NCI-H446 (cell line): ENCODE data around the gene A1BG.
"Not testable (repeated sequence)": the region's sequence is repeated elsewhere in the genome, so short reads cannot be mapped to it uniquely, and the experiment has no call there.

ENCODE experiments used
- DNase-seq, 2 experiments: peaks; one replicate each; lab custom pipeline; 2025; lab: John Stamatoyannopoulos, UW

Gene A1BG

DNA sequence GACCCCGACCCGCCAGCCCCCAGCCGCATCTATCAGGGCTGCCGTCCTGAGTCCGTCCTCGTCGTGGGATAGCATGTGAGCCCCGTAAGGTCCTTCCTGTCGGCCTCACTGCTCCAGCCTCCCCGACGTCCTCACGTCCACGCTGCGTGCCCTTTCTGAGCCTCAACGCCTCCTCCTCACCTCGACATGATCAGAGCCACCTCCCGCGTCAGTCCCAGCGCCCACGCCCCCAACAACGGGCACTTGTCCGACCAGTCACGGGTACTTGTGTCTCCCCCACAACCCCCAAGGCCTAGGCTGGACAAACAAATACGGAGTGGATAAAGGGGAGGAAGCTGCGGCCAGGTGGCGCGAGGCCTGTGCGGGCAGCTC is 8.6 kb upstream of the A1BG start:
- DNase-seq, result peak; percentile 6 to 60

DNA sequence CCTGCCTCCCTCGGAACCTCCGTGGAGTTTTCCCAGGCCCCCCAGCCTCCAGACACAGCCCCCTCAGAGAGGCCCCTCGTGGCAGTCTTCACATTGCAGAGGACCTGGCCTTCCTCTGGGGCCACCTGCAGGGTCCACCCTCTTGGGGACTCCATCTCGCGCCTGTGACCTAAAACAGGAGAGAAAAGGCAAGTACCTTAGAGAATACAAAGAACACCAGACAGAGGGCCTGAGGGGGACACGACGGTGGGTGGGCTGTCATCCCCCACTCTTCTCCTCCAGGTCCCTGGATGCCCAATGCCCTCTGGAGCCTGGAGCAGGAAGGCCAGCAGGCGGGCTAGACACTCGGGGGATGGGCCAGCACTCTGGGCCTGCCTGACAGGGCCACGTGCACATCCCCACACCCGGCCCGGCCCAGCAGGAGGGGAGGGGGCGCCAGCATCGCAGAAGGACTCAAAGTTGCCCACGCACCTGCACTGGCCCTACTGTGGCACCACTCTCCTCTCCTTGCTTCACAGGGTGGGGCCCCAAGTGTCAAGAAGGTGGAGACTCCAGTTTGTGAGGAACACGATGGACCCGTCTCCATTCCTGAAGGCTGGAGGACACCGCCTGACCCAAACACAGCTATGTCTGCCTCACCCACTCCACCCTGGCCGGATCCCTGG is 4.3 kb upstream of the A1BG start:
- DNase-seq, result no peak

DNA sequence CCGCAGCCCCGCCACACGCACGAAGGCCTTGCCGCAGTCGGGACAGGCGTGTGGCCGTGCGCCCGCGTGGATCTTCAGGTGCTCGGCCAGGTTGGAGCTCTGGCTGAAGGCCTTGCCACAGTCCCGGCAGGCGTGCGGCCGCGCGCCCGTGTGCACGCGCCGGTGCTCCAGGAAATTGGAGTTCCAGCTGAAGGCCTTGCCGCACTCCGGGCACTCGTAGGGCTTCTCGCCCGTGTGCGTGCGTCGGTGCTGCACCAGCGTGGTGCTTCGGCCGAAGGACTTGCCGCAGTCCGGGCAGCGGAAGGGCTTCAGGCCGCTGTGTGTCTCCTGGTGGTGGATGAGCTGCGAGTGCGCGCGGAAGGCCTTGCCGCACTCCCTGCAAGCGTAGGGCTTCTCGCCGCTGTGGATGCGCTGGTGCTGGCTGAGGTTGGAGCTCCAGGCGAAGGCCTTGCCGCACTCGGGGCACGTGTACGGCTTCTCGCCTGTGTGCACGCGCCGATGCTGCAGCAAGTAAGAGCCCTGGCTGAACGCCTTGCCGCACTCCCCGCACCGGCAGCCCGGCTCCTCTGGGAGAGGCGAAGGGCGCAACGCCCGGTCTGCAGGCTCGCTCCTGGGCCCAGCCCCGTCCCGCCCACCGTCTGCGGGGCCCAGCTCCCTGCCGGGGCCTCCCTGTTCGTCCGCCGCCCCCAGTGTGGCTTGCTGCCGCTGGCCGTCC is 3.6 kb upstream of the A1BG start:
- no peak for DNase-seq

DNA sequence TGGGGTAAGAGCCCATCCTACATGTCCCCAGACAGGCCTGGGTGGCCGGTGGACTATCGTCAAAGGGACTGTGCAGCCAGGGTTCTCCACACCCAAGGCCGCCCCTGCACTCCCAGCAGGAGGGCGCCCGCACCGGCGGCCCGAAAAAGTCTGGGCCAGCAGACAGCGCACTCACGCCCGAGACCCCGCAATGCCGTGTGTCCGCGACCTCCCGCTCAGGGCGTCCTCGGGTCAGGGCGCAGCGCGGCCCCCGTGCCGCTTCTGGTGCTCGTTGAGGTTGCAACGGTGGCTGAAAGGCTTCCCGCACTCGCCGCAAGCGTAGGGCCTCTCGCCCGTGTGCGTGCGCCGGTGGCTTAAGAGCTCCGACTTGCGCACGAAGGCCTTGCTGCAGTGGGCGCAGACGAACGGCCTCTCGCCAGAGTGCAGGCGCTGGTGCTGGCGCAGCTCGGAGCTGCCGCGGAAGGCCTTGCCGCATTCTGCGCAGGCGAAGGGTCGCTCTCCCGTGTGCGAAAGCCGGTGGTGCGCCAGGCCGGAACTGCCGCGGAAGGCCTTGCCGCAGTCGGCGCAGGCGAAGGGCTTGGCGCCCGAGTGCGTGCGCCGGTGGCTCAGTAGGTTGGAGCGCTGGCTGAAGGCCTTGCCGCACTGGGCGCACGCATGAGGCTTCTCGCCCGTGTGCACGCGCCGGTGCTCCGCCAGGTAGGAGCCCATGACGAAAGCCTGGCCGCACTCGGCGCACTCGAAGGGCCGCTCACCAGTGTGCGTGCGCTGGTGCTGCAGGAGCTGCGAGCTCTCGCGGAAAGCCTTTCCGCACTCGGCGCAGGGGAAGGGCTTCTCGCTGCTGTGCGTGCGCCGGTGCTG is 2.8 kb upstream of the A1BG start:
- no peak for DNase-seq

DNA sequence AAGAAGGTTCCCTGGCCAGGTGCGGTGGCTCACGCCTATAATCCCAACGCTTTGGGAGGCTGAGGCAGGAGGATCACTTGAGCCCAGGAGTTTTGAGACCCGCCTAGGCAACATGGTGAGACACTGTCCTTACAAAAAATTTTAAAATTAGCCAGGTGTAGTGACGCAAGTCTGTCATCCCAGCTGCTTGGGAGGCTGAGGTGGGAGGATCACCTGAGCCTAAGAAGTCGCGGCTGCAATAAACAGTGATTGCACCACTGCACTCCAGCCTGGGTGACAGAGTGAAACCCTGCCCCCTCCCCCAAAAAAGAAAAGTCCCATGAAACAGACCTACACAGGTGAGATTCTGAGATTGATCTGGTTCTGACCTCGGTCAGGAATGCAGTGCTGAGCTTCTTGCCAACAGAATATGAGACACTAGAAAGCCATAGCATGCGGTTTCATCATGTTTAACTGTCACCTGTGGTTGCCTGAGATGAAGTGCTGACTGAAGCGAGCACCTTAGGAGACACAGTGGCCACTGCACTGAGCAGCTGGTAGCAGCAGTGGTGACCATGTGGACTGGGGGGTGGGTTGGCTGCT is 2.0 kb upstream of the A1BG start:
- no peak for DNase-seq

DNA sequence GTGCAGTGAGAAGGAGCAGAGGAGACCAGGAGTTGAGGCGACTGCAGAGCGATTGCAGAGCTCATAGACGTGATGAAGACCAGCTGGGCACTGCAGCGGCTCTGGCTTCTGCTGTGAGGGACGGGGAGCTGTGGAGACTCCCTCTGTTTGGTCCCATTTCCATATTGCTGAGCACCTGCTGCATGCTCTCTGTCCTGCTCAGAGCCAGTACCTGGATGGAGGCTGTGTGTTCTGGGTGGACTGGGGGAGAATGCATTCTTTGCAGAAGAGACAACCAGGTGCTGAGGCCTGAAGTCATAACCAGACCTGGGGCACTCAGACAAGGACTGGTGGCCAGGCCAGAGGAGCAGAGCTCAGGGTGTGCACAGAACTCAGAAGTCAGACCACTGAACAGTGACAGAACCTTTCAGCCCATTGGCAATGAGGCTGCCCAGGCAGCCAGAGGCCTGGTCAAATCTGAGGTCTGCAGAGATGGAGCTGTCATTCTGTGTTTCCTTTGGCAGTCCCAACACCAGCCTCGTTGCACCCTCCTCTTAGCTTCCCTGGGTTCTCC is 1.3 kb upstream of the A1BG start:
- DNase-seq, result no peak

DNA sequence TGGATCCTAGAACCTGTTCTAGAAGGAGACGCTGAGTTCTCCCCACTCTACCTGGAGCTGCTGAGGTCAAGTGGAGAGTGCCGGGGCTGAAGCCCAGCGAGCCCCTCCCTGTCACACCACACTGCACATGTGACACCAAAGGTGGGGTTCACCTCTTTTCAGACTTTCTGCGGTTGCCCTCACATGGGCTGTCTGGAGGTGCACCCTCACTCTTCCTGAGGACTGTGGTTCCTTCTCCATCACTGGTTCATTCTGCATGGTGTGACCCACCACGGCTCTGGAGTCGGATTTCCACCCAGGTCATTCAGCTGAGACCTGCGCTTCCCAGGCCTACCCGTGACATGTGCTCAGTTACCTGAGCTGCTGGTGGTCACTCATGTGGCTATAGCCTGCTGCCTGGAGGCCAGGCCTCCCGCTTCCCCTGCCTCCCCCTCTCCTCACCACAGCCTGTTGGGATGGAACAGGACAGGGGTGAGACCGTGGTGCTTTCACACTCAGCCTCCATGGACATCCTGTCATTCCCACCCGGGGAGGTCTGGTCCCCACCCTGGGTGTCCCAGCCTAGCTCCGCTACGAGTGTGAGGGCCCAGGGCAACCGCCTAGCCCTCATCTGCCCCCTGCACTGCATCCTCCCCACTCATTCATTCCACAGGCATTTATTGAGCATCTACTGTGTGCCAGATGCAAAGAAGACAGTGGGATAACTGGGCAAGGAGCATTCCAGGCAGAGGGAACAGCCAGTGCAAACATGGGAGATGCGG is 605 bp upstream of the A1BG start:
- DNase-seq, result no peak

DNA sequence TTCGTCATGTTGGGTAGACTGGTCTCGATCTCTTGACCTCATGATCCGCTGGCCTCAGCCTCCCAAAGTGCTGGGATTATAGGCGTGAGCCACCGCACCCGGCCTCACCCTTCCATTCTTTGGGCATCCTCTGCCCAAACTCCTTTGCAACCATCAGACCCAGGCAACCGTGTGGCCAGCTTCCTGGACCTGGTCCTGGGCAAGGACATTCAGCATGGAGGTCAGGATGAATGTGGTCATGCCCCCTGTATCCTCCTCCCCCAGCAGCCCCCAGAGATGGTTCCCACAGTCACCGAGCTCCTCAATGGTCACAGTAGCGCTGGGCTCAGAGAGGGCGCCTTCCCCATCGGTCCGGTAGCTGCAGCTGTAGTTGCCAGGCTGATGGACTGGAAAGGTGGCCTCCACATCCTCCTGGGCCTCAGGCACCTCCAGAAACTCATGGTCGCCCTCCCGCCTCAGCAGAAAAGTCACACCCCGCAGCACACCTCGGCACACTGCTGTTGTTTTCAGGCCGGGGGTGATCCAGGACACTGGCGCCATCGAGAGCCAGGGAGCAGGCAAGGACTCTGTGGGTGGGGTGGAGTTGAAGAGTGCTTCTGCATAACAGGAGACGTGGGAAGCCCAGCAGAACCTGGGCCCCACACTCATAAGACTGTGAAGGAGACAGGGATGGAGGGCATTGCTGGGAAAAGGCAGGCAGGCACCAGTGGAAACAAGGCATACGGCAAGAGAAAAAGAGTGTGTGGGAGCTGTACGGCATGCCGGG is 1.1 kb downstream of the A1BG start:
- no peak for DNase-seq

DNA sequence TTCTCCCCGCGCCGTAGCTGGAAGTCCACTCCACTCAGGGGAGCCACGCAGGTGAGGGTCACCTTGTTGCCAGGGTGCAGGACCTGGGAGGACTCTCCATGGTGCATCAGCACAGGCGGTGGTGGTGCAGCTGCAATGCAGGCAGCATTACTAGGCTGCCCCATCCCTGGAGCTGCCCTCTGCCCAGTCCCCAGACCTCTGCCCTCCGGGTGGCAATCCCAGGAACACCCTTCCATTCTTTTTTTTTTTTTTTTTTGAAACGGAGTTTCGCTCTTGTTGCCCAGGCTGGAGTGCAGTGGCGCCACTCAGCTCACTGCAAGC is 1.8 kb downstream of the A1BG start:
- DNase-seq, result no peak

DNA sequence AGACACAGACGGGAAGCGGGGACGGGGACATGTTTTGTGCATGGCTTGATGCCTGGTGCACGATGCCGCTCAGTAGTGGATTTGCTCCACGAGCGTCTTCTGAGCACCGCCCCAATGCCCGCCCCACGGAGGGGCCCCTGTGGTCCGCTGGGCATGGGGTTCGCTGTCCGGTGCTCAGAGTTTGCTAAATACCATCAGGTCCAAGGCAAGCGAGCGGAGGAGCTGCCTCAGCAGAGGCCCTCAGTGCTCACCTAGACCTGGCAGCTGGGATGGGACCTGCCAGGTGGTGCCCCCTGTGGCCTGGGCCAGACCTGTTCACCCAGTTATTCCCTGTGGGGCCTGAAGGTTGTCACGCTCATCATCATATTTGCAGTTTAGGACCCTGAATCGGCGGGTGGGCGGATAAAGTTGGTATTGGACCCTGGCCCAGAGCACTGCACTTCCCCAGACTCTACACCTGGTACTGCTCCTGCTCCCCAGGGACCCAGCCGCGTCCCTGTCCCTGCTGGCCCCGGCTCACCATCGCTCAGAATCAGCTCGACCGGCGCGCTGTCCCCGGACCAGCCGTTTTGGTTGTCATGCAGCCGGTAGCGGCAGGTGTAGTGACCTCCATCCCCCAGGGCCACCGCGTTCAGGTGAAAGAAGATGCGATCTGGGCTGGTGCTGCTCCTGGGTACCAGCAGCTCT is 2.3 kb downstream of the A1BG start:
- DNase-seq, result no peak

DNA sequence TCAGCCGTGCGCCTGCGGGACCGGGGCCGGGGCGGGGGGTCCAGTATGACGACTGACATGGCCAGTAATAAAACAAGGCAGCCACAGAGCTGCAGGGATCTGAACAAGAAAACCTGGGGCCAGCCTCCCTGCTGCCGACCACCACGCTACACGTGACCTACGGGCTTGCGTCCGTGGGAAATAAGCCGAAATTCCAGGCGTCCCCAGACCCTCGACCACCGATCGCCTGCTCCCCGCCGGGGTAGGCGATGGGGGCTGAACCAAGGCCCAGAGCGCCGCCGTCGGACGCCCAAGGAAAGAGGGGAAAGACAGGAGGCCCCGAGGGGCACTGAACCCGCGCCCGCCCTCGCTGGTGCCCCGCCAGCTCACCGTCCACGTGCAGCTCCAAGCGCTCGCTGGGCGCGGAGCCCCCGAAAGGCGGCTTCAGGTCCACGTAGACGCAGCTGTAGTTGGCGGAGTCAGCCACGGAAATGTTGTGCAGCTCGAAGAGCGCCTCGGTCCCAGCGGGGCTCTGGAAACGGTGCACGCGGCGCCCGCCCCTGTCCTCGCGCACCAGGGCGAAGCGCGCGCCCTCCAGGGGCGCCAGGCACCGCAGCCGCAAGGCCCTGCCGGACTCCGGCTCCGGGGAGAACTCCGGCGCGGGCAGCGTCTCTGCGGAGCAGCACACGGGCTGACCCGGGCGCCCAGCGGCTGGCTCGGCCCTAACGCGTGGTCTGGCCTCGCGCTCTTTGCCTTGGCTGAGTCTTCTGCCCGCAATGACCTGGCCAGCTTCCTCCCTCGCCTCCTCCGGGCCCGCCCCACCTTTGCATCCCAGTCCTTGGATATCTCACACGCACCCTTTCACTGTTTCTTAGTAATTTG is 3.1 kb downstream of the A1BG start:
- no peak for DNase-seq

DNA sequence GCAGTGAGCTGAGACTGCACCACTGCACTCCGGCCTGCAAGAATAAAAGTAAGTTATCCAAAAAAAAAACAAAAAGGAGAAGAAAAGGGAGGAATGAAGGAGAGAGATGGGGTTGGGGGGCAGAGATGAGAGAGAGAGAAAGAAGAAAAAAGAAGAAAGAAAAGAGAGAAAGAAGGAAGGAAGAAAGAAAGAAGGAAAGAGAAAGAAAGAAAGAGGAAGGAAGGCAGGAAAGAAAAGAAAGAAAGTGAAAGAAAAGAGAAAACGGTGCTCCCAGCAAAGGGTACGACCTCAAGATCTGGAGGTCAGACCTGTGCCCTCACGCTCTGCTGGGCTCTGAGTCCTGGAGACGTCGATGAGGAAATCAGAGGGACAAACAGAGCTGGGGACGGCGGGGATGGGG is 3.7 kb downstream of the A1BG start:
- no peak for DNase-seq

DNA sequence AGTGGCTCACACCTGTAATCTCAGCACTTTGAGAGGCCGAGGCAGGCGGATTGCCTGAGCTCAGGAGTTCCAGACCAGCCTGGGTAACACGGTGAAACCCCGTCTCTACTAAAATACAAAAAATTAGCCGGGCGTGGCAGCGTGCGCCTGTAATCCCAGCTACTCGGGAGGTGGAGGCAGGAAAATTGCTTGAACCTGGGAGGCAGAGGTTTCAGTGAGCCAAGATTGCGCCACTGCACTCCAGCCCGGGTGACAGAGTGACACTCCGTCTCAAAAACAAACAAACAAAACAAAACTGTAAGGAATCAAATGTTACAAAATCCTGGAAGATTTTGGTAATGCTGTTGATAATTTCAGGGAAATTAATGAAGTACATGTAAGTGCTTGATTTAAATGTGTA is 5.2 kb downstream of the A1BG start:
- not testable (repeated sequence) for DNase-seq

DNA sequence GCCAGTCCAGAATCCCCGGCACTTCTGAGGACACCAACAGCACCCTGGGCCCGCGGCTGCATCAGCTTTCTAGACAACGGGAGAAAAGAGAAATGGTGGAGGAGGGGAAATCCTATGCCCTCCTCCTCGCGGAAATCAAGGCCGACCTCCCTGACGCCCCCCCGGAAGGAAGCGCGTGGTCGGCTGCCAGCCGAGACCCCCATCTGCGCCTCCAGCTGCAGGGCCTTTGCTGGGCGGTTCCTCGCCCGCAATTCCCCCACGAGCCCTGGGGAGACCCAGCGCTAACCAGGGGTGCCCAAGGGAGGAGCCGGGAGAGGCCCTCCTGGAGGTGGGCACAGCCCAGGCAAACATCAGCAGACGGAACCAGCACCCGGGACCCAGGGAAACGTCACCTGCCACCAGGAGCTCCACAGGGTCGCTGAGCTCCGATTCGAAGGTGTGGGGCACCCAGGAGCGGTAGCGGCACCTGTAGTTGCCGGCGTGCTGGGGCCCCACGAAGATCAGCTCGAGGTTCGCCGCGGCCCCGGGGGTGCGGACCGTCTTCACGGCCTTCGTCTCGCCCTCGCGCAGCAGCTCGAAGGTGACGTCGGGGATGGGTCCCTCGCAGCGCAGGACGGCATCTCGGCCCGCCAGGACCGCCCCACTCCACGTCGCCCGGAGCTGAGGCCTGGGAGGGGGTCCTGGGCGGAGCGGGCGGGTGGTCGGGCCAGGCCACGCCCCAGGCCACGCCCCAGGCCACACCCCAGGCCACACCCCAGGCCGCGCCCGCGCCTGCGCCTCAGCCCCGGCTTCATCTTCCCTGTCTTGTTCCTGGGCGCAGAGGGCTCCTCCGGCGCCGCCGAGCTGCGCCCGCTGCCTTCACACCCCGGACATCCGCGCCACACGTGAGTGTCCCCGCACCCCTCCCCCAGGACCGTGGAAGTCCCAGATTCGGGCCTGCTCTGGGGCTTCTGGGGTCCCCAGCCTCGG is 6.0 kb downstream of the A1BG start:
- peak; percentile 51 to 85 for DNase-seq

DNA sequence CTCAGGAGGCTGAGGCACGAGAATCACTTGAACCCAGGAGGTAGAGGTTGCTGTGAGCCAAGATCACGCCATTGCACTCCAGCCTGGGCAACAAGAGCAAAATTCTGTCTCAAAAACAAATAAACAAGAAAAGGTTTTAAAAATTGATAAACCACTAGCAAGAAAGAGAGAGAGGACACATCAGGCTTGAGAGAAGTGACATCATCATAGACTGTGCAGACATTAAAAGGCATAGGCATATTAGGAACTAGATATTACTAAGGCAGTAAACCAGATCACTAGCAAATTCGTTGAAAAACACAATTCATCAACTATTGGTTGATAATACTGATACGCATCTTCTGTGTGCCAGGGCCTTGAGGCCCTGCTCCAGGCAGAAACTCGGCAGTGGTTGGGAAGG is 7.7 kb downstream of the A1BG start:
- no peak for DNase-seq

DNA sequence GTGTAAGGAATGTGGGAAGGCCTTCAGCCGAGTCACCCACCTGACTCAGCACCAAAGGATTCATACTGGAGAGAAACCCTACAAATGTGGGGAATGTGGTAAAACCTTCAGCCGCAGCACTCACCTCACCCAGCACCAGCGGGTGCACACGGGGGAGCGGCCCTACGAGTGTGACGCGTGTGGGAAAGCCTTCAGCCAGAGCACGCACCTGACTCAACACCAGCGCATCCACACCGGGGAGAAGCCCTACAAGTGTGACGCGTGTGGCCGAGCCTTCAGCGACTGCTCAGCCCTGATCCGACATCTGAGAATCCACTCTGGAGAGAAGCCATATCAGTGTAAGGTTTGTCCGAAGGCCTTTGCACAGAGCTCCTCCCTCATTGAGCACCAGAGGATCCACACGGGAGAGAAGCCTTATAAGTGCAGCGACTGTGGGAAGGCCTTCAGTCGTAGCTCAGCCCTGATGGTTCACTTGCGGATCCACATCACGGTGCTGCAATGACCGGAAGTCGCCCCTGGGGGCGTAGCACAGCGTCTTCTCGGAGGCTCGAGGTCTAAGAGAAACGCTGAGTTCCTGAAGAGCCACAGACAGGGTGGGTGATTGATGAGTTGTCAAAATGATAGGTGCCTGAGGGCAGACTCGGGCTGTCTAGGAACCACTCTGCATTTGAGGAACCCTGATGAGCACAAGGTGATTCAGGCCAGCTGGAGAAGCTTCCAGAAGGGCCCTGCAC is 14.3 kb downstream of the A1BG start:
- no peak for DNase-seq

DNA sequence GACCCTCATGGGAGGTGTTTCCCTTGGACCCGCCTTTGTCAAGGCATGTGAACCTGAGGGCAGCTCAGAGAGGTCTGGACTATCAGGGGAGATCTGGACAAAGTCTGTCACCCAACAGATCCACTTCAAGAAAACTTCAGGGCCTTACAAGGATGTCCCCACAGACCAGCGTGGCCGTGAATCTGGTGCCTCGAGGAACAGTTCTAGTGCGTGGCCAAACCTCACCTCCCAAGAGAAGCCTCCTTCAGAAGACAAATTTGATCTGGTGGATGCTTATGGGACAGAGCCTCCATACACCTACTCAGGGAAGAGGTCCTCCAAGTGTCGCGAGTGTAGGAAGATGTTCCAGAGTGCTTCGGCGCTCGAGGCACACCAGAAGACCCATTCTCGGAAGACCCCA is 15.0 kb downstream of the A1BG start:
- no peak for DNase-seq

DNA sequence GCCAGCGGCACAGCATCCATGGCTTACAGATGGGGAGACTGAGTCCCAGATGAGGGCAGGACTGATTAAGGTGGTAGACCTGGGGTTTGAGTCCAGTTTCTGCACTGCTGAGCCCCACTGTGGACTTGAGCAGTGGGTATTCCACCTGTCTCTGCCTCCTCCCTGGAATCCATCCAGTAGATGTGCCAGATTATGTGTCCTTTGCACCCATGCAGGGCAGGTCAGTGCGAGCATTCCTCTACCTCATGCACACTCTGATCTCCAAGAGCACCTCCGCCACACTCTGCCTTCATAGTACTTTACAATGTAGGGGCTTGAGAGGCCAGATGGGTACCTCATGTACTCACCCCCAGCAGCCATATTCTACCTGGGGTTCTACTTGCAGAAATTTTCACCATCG is 16.5 kb downstream of the A1BG start:
- no peak for DNase-seq
